Hepatocyte (in vitro differentiated cells): ENCODE results near the gene GRSF1. TPM values are rescaled to one million over a fixed set of nuclear protein-coding genes. Genes with fewer than 3 reads are reported as not detected.

ENCODE experiments used
- DNase-seq: peaks from one replicate; pipeline ENCODE4 v3.0.0-alpha.2; 2016; ENCODE audit warnings: low spot score
- H2AFZ ChIP-seq: fragments of 200-600 bp; sonication (generic); 2 replicates; pipeline ENCODE4 v1.6.0; 2016; ENCODE audit warnings: antibody characterized with exemption, mild to moderate bottlenecking
- H3K27ac ChIP-seq: fragments of 200-600 bp; sonication (generic); 2 replicates; pipeline ENCODE4 v1.5.1; 2016; ENCODE audit warnings: mild to moderate bottlenecking
- H3K27me3 ChIP-seq: fragments of 200-600 bp; sonication (generic); 2 replicates; pipeline ENCODE4 v1.6.1; 2016
- H3K36me3 ChIP-seq: fragments of 200-600 bp; sonication (generic); replicated peaks from 2 replicates; pipeline ENCODE4 v1.5.1; 2016; ENCODE audit warnings: low read depth; ENCODE audit not compliant: insufficient read depth
- H3K4me1 ChIP-seq: fragments of 200-600 bp; sonication (generic); 2 replicates; pipeline ENCODE4 v1.5.1; 2016; ENCODE audit warnings: mild to moderate bottlenecking, moderate library complexity; ENCODE audit not compliant: insufficient read depth
- H3K4me2 ChIP-seq: fragments of 200-600 bp; sonication (generic); 2 replicates; pipeline ENCODE4 v1.6.0; 2016
- H3K4me3 ChIP-seq: fragments of 200-600 bp; sonication (generic); 2 replicates; pipeline ENCODE4 v1.5.1; 2016; ENCODE audit warnings: mild to moderate bottlenecking
- H3K79me2 ChIP-seq: fragments of 200-600 bp; sonication (generic); 2 replicates; pipeline ENCODE4 v1.6.0; 2017; ENCODE audit warnings: mild to moderate bottlenecking
- H3K9me2 ChIP-seq: fragments of 200-600 bp; sonication (generic); replicated peaks from 2 replicates; pipeline ENCODE4 v1.6.0; 2017; ENCODE audit warnings: mild to moderate bottlenecking; ENCODE audit not compliant: insufficient read depth
- H3K9me3 ChIP-seq: fragments of 200-600 bp; sonication (generic); 2 replicates; pipeline ENCODE4 v1.5.1; 2016; ENCODE audit warnings: low read depth, mild to moderate bottlenecking
- H4K20me1 ChIP-seq: fragments of 200-600 bp; sonication (generic); 2 replicates; pipeline ENCODE4 v1.6.0; 2016; ENCODE audit warnings: mild to moderate bottlenecking; ENCODE audit not compliant: insufficient read depth, poor library complexity, severe bottlenecking
- CTCF ChIP-seq: fragments of 200-600 bp; sonication (generic); IDR thresholded peaks from 2 replicates; pipeline ENCODE4 v1.5.1; 2016; ENCODE audit warnings: antibody characterized with exemption, mild to moderate bottlenecking; ENCODE audit not compliant: poor library complexity
- EZH2 ChIP-seq: fragments of 200-600 bp; sonication (generic); IDR thresholded peaks from 2 replicates; pipeline ENCODE4 v1.6.1; 2016; ENCODE audit warnings: antibody characterized with exemption, mild to moderate bottlenecking, borderline replicate concordance
- EZH2phosphoT487 ChIP-seq: fragments of 200-600 bp; sonication (generic); IDR thresholded peaks from one replicate; pipeline ENCODE4 v1.6.1; 2018; ENCODE audit warnings: antibody characterized with exemption, mild to moderate bottlenecking, low read depth, moderate library complexity; ENCODE audit not compliant: unreplicated experiment, severe bottlenecking
- WGBS: methylation state at CpG from one replicate; pipeline ENCODE4 v1.1.6; 2016; ENCODE audit warnings: low lambda C conversion rate; ENCODE audit errors: missing lambda C conversion rate; 5-methylcytosine and 5-hydroxymethylcytosine counted together
- polyA plus RNA-seq: library from polyadenylated mRNA; unstranded; fragments of >200 nt; fragmentation: Nextera tagmentation; extraction: Ambion mirVana; gene quantifications from 2 replicates; pipeline ENCODE4 v1.2.1, GENCODE V29; 2016
- total RNA-seq: library from RNA; depleted of rRNA; stranded (reverse); fragments of >200 nt; gene quantifications from 2 replicates; pipeline ENCODE4 v1.2.3, GENCODE V29; 2014

The GRSF1 gene
- total and polyA plus RNA-seq, 2 experiments from 2014 or later, result 80.0 to 85.1 TPM

- no peaks in the 10 kb centered on the region for H4K20me1 ChIP-seq
- H2AFZ ChIP-seq, result no peak overlapping the region
- 45% methylated on average over 2 of the region's 2 CpGs for WGBS
- H3K36me3 ChIP-seq, result no peaks in the 10 kb centered on the region
- H3K27me3 ChIP-seq, result no peaks in the 10 kb centered on the region
- no peak for TF ChIP-seq CTCF
- TF ChIP-seq EZH2phosphoT487, result no peak
- no peak for TF ChIP-seq EZH2
- no peaks in the 10 kb centered on the region for H3K9me3 ChIP-seq
- no peak overlapping the region for H3K4me2 ChIP-seq
- DNase-seq, result no peak
- no peaks in the 10 kb centered on the region for H3K9me2 ChIP-seq
- H3K4me3 ChIP-seq, result no peak overlapping the region
- no peaks in the 10 kb centered on the region for H3K79me2 ChIP-seq
- H3K27ac ChIP-seq, result no peak overlapping the region
- H3K4me1 ChIP-seq, result no peaks in the 10 kb centered on the region
Measured at GRCh38 chr4:70816894-70817293, 22.8 kb downstream of the GRSF1 start.

- TF ChIP-seq EZH2 (no peak), CTCF (no peak), EZH2phosphoT487 (no peak)
- Histone ChIP-seq H2AFZ (no peak overlapping the region), H3K4me2 (no peak overlapping the region), H3K79me2 (no peaks in the 10 kb centered on the region), H3K27ac (no peak overlapping the region), H4K20me1 (no peaks in the 10 kb centered on the region), H3K4me3 (no peak overlapping the region), H3K4me1 (no peaks in the 10 kb centered on the region), H3K9me3 (no peaks in the 10 kb centered on the region), H3K9me2 (no peaks in the 10 kb centered on the region), H3K27me3 (no peaks in the 10 kb centered on the region), H3K36me3 (no peaks in the 10 kb centered on the region)
- 83% methylated on average over 1 of the region's 1 CpG for WGBS
- DNase-seq, result no peak
Measured at GRCh38 chr4:70815370-70815769, 24.3 kb downstream of the GRSF1 start.

- H3K27ac ChIP-seq, result no peak overlapping the region
- H3K4me3 ChIP-seq, result no peak overlapping the region
- H3K9me3 ChIP-seq, result no peaks in the 10 kb centered on the region
- H3K27me3 ChIP-seq, result no peaks in the 10 kb centered on the region
- no peaks in the 10 kb centered on the region for H3K36me3 ChIP-seq
- DNase-seq, result no peak
- no peak overlapping the region for H3K4me2 ChIP-seq
- H2AFZ ChIP-seq, result no peak overlapping the region
- no peaks in the 10 kb centered on the region for H3K9me2 ChIP-seq
- WGBS, result 92% methylated on average over 1 of the region's 1 CpG
- no peaks in the 10 kb centered on the region for H3K79me2 ChIP-seq
- no peaks in the 10 kb centered on the region for H3K4me1 ChIP-seq
- no peaks in the 10 kb centered on the region for H4K20me1 ChIP-seq
- no peak for TF ChIP-seq CTCF
- TF ChIP-seq EZH2phosphoT487, result no peak
- TF ChIP-seq EZH2, result no peak
Measured at GRCh38 chr4:70808151-70808550, 31.5 kb downstream of the GRSF1 start.

GRCh38 chr4:70802928-70803580 is 36.6 kb downstream of the GRSF1 start:
- Histone ChIP-seq H3K27ac (no peak overlapping the region), H3K9me3 (no peaks in the 10 kb centered on the region), H3K9me2 (no peaks in the 10 kb centered on the region), H4K20me1 (no peaks in the 10 kb centered on the region), H2AFZ (no peak overlapping the region), H3K4me3 (no peak overlapping the region), H3K27me3 (no peaks in the 10 kb centered on the region), H3K4me2 (no peak overlapping the region), H3K79me2 (no peaks in the 10 kb centered on the region), H3K4me1 (no peaks in the 10 kb centered on the region), H3K36me3 (no peaks in the 10 kb centered on the region)
- peak; percentile 24 for DNase-seq
- no peak for TF ChIP-seq EZH2phosphoT487
- no peak for TF ChIP-seq CTCF
- no peak for TF ChIP-seq EZH2
- 81% methylated on average over 5 of the region's 5 CpGs for WGBS
